BJ (cell line): ENCODE data around the gene REG4. TPM values are rescaled to one million over a fixed set of nuclear protein-coding genes. Genes with fewer than 3 reads are reported as not detected.
"Not testable (repeated sequence)": the region's sequence is repeated elsewhere in the genome, so short reads cannot be mapped to it uniquely, and the experiment has no call there.

ENCODE experiments used
- CTCF ChIA-PET: fragments of 350-600 bp; formaldehyde crosslinking; extraction: SDS; loops from one replicate; lab custom pipeline; 2021; ENCODE audit warnings: antibody characterized with exemption, inconsistent platforms; lab: Yijun Ruan, JAX
- POLR2A ChIA-PET: fragments of 300-600 bp; sonication (Branson Sonifier 250); formaldehyde crosslinking; extraction: SDS; loops from one replicate; lab custom pipeline; 2021; ENCODE audit warnings: antibody characterized with exemption; lab: Charles Lee
- DNase-seq: peaks from one replicate; pipeline ENCODE4 v3.0.0-alpha.2; 2011; ENCODE audit warnings: low read depth
- H3K27me3 ChIP-seq: 2 replicates; pipeline ENCODE4 v1.6.0; 2011; ENCODE audit warnings: low read length; ENCODE audit not compliant: control insufficient read depth, insufficient read depth
- H3K36me3 ChIP-seq: 2 replicates; pipeline ENCODE4 v1.5.1; 2011; ENCODE audit warnings: low read length; ENCODE audit not compliant: control insufficient read depth, insufficient read depth
- H3K4me3 ChIP-seq: 2 replicates; pipeline ENCODE4 v1.5.1; 2011; ENCODE audit warnings: low read depth, mild to moderate bottlenecking, control low read depth, low read length
- polyA plus RNA-seq: library from polyadenylated mRNA; depleted of rRNA; stranded (reverse); fragments of >200 nt; gene quantifications from 2 replicates; pipeline ENCODE4 v1.2.3, GENCODE V29; 2011
- TF ChIP-seq, protein P1 (sequence below): IDR thresholded peaks from 2 replicates; pipeline ENCODE4 v1.5.1; 2011; ENCODE audit warnings: low read depth, mild to moderate bottlenecking, control low read depth, inconsistent platforms, low read length, moderate library complexity; ENCODE audit not compliant: insufficient read depth

Gene REG4
- polyA plus RNA-seq, 1 experiment, result not detected

DNA sequence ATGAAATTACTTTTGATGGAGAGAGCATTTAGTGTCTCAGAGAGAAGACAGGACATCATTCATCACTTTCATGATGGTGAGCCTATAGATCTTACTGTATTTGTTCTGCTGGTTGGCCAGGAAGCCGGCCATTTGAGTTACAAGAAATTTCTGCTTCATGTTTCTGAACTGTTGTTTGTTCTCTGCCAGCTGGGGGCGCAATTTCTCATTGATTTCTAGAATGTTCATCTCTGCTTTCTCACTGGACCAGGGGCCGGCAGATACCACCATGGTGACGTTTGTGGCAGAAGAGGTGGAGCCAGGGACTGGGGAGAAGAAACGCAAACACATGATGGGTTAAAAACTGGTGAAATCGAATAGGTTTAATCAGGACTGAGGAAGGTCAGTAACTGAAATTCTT, 32.9 kb upstream of the REG4 start:
- POLR2A ChIA-PET, H3K36me3 ChIP-seq, H3K4me3 ChIP-seq, DNase-seq, H3K27me3 ChIP-seq: not testable (repeated sequence)
- CTCF ChIA-PET, result interaction anchor here (0.8 to 2.2 kb wide), 13 partner anchors 8 to 99 kb away, joined by 3 to 5 read pairs (median 4); no protein-coding TSS in a partner anchor
- TF ChIP-seq, protein P1, sequence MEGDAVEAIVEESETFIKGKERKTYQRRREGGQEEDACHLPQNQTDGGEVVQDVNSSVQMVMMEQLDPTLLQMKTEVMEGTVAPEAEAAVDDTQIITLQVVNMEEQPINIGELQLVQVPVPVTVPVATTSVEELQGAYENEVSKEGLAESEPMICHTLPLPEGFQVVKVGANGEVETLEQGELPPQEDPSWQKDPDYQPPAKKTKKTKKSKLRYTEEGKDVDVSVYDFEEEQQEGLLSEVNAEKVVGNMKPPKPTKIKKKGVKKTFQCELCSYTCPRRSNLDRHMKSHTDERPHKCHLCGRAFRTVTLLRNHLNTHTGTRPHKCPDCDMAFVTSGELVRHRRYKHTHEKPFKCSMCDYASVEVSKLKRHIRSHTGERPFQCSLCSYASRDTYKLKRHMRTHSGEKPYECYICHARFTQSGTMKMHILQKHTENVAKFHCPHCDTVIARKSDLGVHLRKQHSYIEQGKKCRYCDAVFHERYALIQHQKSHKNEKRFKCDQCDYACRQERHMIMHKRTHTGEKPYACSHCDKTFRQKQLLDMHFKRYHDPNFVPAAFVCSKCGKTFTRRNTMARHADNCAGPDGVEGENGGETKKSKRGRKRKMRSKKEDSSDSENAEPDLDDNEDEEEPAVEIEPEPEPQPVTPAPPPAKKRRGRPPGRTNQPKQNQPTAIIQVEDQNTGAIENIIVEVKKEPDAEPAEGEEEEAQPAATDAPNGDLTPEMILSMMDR, result peak; percentile 34

DNA sequence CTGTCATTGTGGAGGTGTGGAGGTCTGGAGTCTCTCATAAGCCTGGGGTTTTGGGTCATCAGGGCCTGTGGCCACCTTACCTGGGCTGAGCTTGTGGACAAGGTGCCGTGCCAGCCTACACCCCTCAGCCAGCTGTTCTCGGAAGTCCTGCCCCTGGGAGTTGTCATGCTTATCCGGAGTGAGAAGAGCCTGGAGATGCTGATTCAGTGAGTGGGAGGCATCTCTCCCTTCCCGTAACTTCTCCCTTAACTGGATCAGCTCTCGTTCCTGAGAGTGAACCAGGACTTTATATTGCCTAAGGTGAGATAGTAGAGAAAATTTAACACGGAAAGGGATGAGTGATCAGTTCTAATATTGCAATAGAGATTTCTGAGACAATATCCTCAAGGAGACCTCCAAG, 30.0 kb upstream of the REG4 start:
- ChIA-PET POLR2A (no interaction called here), CTCF (interaction anchor here (0.5 to 0.6 kb wide), 2 partner anchors 31 to 232 kb away, joined by 3 to 4 read pairs; no protein-coding TSS in a partner anchor)
- no peak for DNase-seq
- H3K36me3 ChIP-seq, result no peaks in the 10 kb centered on the region
- peaks cover 8% of the 10 kb centered on the region for H3K27me3 ChIP-seq
- no peak overlapping the region for H3K4me3 ChIP-seq
- TF ChIP-seq, protein P1, result no peak

DNA sequence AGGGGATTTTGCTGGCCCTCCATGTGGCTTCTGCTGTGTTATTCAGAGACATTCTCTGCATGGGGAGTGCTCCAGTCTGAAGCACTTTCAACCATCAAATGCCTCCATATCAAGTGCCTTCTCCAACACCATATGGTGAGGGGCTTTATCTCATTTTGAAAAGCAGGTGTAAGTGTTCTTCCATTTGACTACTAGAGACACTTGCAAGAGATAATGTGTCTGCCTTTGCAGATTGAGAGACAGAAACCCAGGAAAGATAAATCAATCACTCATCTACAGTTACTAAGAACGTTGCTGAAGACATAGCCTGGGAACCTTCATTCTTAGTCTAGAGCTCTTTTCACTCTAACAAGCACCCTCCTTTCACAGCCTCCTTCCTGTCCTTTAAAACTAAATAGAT, 29.5 kb upstream of the REG4 start:
- TF ChIP-seq, protein P1, result no peak
- DNase-seq, result no peak
- CTCF ChIA-PET, result interaction anchor here (0.5 to 0.6 kb wide), 2 partner anchors 32 to 232 kb away, joined by 3 to 4 read pairs; no protein-coding TSS in a partner anchor
- Histone ChIP-seq H3K36me3 (no peaks in the 10 kb centered on the region), H3K4me3 (no peak overlapping the region), H3K27me3 (peaks cover 11% of the 10 kb centered on the region)
- POLR2A ChIA-PET, result no interaction called here

GRCh38 chr1:119838236-119838635, 27.0 kb upstream of the REG4 start:
- Histone ChIP-seq H3K27me3 (peaks cover 9% of the 10 kb centered on the region), H3K4me3 (no peak overlapping the region), H3K36me3 (no peaks in the 10 kb centered on the region)
- no peak for DNase-seq
- POLR2A ChIA-PET, result no interaction called here
- CTCF ChIA-PET, result interaction anchor here (0.6 to 1.6 kb wide), 3 partner anchors 29 to 95 kb away, joined by 3 to 4 read pairs (median 3); no protein-coding TSS in a partner anchor
- TF ChIP-seq, protein P1, result no peak

DNA sequence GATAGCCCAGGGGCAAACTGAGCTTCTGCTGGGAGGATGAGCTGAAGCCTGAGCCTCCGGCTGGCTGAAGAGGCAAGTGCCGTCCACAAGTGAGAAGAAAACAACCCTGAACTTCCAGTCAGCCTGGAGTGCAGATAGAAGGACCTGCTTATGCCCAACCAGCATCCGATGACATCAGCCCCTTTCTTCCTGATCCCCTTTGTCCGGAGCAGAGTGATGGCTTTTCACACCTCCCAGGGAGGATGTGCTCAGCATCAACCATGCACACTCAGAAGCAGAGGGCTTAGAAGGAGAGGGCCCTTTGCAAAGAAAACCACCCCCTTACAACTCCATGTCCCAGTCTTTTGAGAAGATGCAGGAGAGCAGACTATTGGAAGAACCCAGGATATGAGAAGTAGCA, 23.7 kb upstream of the REG4 start:
- no peak for DNase-seq
- POLR2A ChIA-PET, result no interaction called here
- CTCF ChIA-PET, result no interaction called here

More for the DNA sequence above, 23.7 kb upstream of the REG4 start:
- TF ChIP-seq, protein P1, result no peak
- H3K36me3 ChIP-seq, result no peaks in the 10 kb centered on the region
- H3K4me3 ChIP-seq, result no peak overlapping the region
- peaks cover 10% of the 10 kb centered on the region for H3K27me3 ChIP-seq
